ENCODE data around the gene GNLY. TPM values are rescaled to one million over a fixed set of nuclear protein-coding genes. Genes with fewer than 3 reads are reported as not detected.

The GNLY gene
- not detected for polyA plus RNA-seq (2013, experiment 1 of 2)
- not detected for polyA plus RNA-seq (2013, experiment 2 of 2)

DNA sequence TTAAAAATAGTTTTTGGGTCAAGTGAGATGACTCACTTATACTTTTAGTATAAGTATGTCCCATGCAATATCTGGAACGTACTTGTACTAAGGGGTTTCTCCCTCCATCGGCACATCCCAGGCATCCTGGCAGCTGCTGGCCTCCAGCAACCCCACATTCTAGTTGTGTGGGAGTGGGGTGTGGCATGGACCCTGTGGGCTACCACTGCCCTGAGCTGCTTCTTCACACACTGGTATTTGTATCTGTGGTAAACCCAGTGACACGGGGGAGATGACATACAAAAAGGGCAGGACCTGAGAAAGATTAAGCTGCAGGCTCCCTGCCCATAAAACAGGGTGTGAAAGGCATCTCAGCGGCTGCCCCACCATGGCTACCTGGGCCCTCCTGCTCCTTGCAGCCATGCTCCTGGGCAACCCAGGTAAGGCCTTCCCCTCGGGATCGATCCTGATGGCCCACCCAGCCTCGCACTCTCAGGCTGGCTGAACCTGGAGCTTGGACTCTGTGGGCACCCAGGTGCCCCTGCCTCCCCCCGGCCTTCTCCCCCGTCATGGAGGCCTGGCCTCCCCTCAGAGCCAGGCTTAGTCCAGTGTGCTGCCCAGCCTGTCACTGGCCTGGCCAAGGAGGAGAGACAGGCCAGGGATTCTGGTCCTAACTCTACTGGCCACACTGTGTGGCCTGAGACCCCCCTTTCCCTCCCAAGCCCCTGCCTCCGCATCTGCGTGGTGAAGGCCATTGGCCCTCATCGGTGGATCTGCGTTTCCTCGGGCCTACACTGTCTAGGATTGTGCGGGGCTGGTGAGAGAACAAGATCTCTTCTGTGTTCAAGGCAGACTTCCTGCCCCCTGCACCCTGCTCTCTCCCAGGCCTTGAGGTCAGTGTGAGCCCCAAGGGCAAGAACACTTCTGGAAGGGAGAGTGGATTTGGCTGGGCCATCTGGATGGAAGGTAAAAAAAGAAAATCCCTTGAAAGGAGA, at the start of gene GNLY:
GNLY (plus strand) TSS at position 307 of the 974 bp plus-strand sequence; CDS start at position 368, 61 bp downstream.
- Histone ChIP-seq H3K36me3 (ENCODE audit: control insufficient read depth, insufficient read depth, low read length) (no peaks in the 10 kb centered on the region), H3K4me1 (ENCODE audit: control insufficient read depth, insufficient read depth, low read length, poor library complexity, severe bottlenecking) (no peaks in the 10 kb centered on the region), H3K9me3 (ENCODE audit: control insufficient read depth, low read length) (no peaks in the 10 kb centered on the region), H3K27ac (ENCODE audit: low read depth, low read length, severe bottlenecking) (no peak within 1 kb of the TSS), H3K4me3 (ENCODE audit: extremely low read depth, insufficient read depth, low read length, poor library complexity, severe bottlenecking) (no peak within 1 kb of the TSS)
- 94 to 95% methylated on average over 8 to 10 of the region's 15 CpGs for WGBS, 2 experiments (ENCODE audit: insufficient coverage in 2 of 2)

- 90 to 95% methylated on average over 6 to 7 of the region's 8 CpGs for WGBS, 2 experiments (ENCODE audit: insufficient coverage in 2 of 2)
- no peak overlapping the region for H3K4me3 ChIP-seq (ENCODE audit: extremely low read depth, insufficient read depth, low read length, poor library complexity, severe bottlenecking)
- H3K36me3 ChIP-seq (ENCODE audit: control insufficient read depth, insufficient read depth, low read length) = peaks cover 100% of the 10 kb centered on the region
These were observed 49.2 kb upstream of the GNLY start for GRCh38 chr2:85644909-85645308.

GRCh38 chr2:85646166-85646565, 48.0 kb upstream of the GNLY start:
- Histone ChIP-seq H3K36me3 (ENCODE audit: control insufficient read depth, insufficient read depth, low read length) (peaks cover 98% of the 10 kb centered on the region), H3K4me3 (ENCODE audit: extremely low read depth, insufficient read depth, low read length, poor library complexity, severe bottlenecking) (no peak overlapping the region), H3K9me3 (ENCODE audit: control insufficient read depth, low read length) (no peaks in the 10 kb centered on the region), H3K27ac (ENCODE audit: low read depth, low read length, severe bottlenecking) (no peak overlapping the region), H3K4me1 (ENCODE audit: control insufficient read depth, insufficient read depth, low read length, poor library complexity, severe bottlenecking) (no peaks in the 10 kb centered on the region)
- WGBS, 2 experiments (ENCODE audit: insufficient coverage in 2 of 2) = no CpG with 5 or more reads among the region's 2 CpGs

More at GRCh38 chr2:85644909-85645308, 49.2 kb upstream of the GNLY start:
- H3K27ac ChIP-seq (ENCODE audit: low read depth, low read length, severe bottlenecking) = no peak overlapping the region
- no peaks in the 10 kb centered on the region for H3K4me1 ChIP-seq (ENCODE audit: control insufficient read depth, insufficient read depth, low read length, poor library complexity, severe bottlenecking)
- no peaks in the 10 kb centered on the region for H3K9me3 ChIP-seq (ENCODE audit: control insufficient read depth, low read length)

DNA sequence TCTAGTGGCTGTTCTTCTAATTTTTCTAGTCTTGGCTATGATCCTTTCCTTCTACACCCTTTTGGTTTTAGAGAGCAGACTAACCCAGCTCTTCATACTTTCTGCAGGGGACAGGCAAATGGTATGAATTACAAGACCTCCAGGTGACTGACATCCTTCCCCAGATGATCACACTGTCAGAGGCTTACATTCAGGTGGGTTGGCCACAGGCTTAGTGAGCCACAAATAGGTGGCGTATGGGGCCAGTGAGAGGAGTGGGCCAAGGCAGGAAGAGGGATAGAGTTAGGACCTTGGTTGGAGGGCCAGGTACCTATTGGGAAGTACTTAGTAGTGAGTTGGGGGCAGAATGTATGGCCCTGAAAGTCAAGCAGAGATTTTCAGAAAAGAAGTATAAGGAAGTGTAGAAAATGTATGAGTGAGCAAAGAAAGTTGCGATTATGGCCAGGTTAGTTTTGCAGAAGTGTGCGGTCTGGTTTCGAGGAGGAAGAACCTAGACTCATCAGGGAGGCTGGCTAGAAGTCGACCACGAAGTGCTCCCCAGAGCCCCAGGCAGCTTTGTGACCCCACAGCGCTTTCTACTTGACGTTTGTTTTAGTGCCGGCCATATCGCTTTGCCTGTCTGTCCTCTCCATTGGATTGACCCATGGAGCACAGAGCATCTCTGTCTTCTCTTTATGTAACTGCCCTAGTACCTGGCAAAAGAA, 46.2 kb upstream of the GNLY start:
- Histone ChIP-seq H3K4me1 (ENCODE audit: control insufficient read depth, insufficient read depth, low read length, poor library complexity, severe bottlenecking) (no peaks in the 10 kb centered on the region), H3K4me3 (ENCODE audit: extremely low read depth, insufficient read depth, low read length, poor library complexity, severe bottlenecking) (no peak overlapping the region), H3K27ac (ENCODE audit: low read depth, low read length, severe bottlenecking) (no peak overlapping the region), H3K9me3 (ENCODE audit: control insufficient read depth, low read length) (no peaks in the 10 kb centered on the region), H3K36me3 (ENCODE audit: control insufficient read depth, insufficient read depth, low read length) (peaks cover 96% of the 10 kb centered on the region)
- 98 to 100% methylated on average over 6 to 10 of the region's 10 CpGs for WGBS, 2 experiments (ENCODE audit: insufficient coverage in 2 of 2)

- H3K4me1 ChIP-seq (ENCODE audit: control insufficient read depth, insufficient read depth, low read length, poor library complexity, severe bottlenecking) = no peaks in the 10 kb centered on the region
- no peak overlapping the region for H3K4me3 ChIP-seq (ENCODE audit: extremely low read depth, insufficient read depth, low read length, poor library complexity, severe bottlenecking)
- H3K36me3 ChIP-seq (ENCODE audit: control insufficient read depth, insufficient read depth, low read length) = peaks cover 96% of the 10 kb centered on the region
- no peaks in the 10 kb centered on the region for H3K9me3 ChIP-seq (ENCODE audit: control insufficient read depth, low read length)
- no peak overlapping the region for H3K27ac ChIP-seq (ENCODE audit: low read depth, low read length, severe bottlenecking)
- WGBS, 2 experiments (ENCODE audit: insufficient coverage in 2 of 2) = 81 to 88% methylated on average over 2 of the region's 2 CpGs
These were observed 45.5 kb upstream of the GNLY start for GRCh38 chr2:85648619-85649018.

GRCh38 chr2:85649201-85650190, 44.7 kb upstream of the GNLY start:
- no peak overlapping the region for H3K27ac ChIP-seq (ENCODE audit: low read depth, low read length, severe bottlenecking)
- H3K36me3 ChIP-seq (ENCODE audit: control insufficient read depth, insufficient read depth, low read length) = peaks cover 96% of the 10 kb centered on the region
- H3K4me3 ChIP-seq (ENCODE audit: extremely low read depth, insufficient read depth, low read length, poor library complexity, severe bottlenecking) = no peak overlapping the region
- no peaks in the 10 kb centered on the region for H3K4me1 ChIP-seq (ENCODE audit: control insufficient read depth, insufficient read depth, low read length, poor library complexity, severe bottlenecking)
- 95 to 98% methylated on average over 5 to 6 of the region's 9 CpGs for WGBS, 2 experiments (ENCODE audit: insufficient coverage in 2 of 2)
- H3K9me3 ChIP-seq (ENCODE audit: control insufficient read depth, low read length) = no peaks in the 10 kb centered on the region

DNA sequence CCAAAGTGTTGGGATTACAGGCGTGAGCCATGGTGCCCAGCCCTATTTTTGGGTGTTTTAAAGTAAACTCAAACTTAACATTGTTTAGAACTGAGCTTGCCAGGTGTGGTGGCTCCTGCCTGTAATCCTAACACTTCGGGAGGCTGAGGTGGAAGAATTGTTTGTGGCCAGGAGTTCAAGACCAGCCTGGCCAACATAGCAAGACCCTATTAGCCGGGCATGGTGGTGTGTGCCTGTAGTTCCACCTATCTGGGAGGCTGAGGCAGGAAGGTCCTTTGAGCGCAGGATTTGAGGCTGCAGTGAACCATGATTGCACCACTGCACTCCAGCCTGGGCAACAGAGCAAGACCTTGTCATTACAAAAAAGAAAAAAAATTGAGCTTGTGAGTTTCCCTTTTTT, 43.7 kb upstream of the GNLY start:
- H3K4me3 ChIP-seq (ENCODE audit: extremely low read depth, insufficient read depth, low read length, poor library complexity, severe bottlenecking) = no peak overlapping the region
- H3K27ac ChIP-seq (ENCODE audit: low read depth, low read length, severe bottlenecking) = no peak overlapping the region
- no peaks in the 10 kb centered on the region for H3K9me3 ChIP-seq (ENCODE audit: control insufficient read depth, low read length)
- WGBS, 2 experiments (ENCODE audit: insufficient coverage in 2 of 2) = 93 to 94% methylated on average over 2 to 4 of the region's 4 CpGs
- peaks cover 87% of the 10 kb centered on the region for H3K36me3 ChIP-seq (ENCODE audit: control insufficient read depth, insufficient read depth, low read length)
- no peaks in the 10 kb centered on the region for H3K4me1 ChIP-seq (ENCODE audit: control insufficient read depth, insufficient read depth, low read length, poor library complexity, severe bottlenecking)

- H3K4me1 ChIP-seq (ENCODE audit: control insufficient read depth, insufficient read depth, low read length, poor library complexity, severe bottlenecking) = no peaks in the 10 kb centered on the region
- H3K27ac ChIP-seq (ENCODE audit: low read depth, low read length, severe bottlenecking) = no peak overlapping the region
- H3K9me3 ChIP-seq (ENCODE audit: control insufficient read depth, low read length) = no peaks in the 10 kb centered on the region
- H3K4me3 ChIP-seq (ENCODE audit: extremely low read depth, insufficient read depth, low read length, poor library complexity, severe bottlenecking) = no peak overlapping the region
- H3K36me3 ChIP-seq (ENCODE audit: control insufficient read depth, insufficient read depth, low read length) = peaks cover 84% of the 10 kb centered on the region
- 100% methylated on average over 1 of the region's 3 CpGs for WGBS, 2 experiments (ENCODE audit: insufficient coverage in 2 of 2)
These were observed 43.1 kb upstream of the GNLY start for GRCh38 chr2:85651097-85651496.

GRCh38 chr2:85652056-85652455, 42.1 kb upstream of the GNLY start:
- Histone ChIP-seq H3K9me3 (ENCODE audit: control insufficient read depth, low read length) (no peaks in the 10 kb centered on the region), H3K36me3 (ENCODE audit: control insufficient read depth, insufficient read depth, low read length) (peaks cover 80% of the 10 kb centered on the region), H3K4me3 (ENCODE audit: extremely low read depth, insufficient read depth, low read length, poor library complexity, severe bottlenecking) (no peak overlapping the region), H3K4me1 (ENCODE audit: control insufficient read depth, insufficient read depth, low read length, poor library complexity, severe bottlenecking) (no peaks in the 10 kb centered on the region), H3K27ac (ENCODE audit: low read depth, low read length, severe bottlenecking) (no peak overlapping the region)
- 100% methylated on average over 1 to 2 of the region's 2 CpGs for WGBS, 2 experiments (ENCODE audit: insufficient coverage in 2 of 2)

DNA sequence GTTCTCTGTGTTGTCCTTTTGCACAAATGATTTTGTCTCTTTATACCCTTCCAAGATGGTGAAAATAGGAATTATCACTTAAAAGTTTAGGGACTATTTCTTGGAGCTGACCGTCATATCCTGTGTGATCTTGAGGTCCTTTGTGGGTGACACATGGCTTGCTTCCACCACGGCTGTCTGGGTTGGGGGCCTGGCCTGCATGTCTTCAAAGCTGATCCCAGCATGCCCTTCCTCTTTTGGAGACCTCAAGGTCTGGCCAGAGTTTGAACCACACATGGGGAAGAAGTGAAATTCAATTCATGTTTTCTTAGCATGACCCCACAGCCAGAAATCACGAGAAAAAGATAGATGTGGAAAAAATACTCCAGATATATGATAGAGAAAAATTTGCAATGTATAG, 40.2 kb upstream of the GNLY start:
- WGBS, 2 experiments (ENCODE audit: insufficient coverage in 2 of 2) = 88 to 89% methylated on average over 2 of the region's 3 CpGs
- H3K36me3 ChIP-seq (ENCODE audit: control insufficient read depth, insufficient read depth, low read length) = peaks cover 70% of the 10 kb centered on the region

More for the DNA sequence above, 40.2 kb upstream of the GNLY start:
- Histone ChIP-seq H3K27ac (ENCODE audit: low read depth, low read length, severe bottlenecking) (no peak overlapping the region), H3K4me1 (ENCODE audit: control insufficient read depth, insufficient read depth, low read length, poor library complexity, severe bottlenecking) (no peaks in the 10 kb centered on the region), H3K4me3 (ENCODE audit: extremely low read depth, insufficient read depth, low read length, poor library complexity, severe bottlenecking) (no peak overlapping the region), H3K9me3 (ENCODE audit: control insufficient read depth, low read length) (no peaks in the 10 kb centered on the region)
